Stimulated activated CD4-positive, alpha-beta T cell treated with anti-CD3 and anti-CD28 coated beads, Interleukin-15, amount 100 ng/mL, for 24 hours (primary cell): ENCODE measurements around the gene SHBG.
"Not testable (repeated sequence)": the region's sequence is repeated elsewhere in the genome, so short reads cannot be mapped to it uniquely, and the experiment has no call there.

ENCODE experiments used
- DNase-seq: peaks from one replicate; pipeline ENCODE4 v3.0.0-alpha.2; 2020

SHBG gene

GRCh38 chr17:7613769-7614424 is 16.0 kb upstream of the SHBG start:
- DNase-seq = no peak

GRCh38 chr17:7614425-7615264 is 15.3 kb upstream of the SHBG start, which contains the start of gene FXR2:
TSS of gene FXR2 (minus strand) at chr17:7614897. CDS start at chr17:7614532, 365 bp downstream.
- DNase-seq = peak; percentile 100

- DNase-seq = no peak
Observed at GRCh38 chr17:7615265-7615747, 14.6 kb upstream of the SHBG start.

GRCh38 chr17:7618608-7619007 is 11.3 kb upstream of the SHBG start:
- DNase-seq = no peak

GRCh38 chr17:7620835-7621234 is 9.1 kb upstream of the SHBG start:
- no peak for DNase-seq

- DNase-seq = no peak
Observed at GRCh38 chr17:7623661-7624060, 6.3 kb upstream of the SHBG start.

GRCh38 chr17:7625749-7626148 is 4.2 kb upstream of the SHBG start:
- not testable (repeated sequence) for DNase-seq

- DNase-seq = no peak
Observed at GRCh38 chr17:7626307-7626706, 3.6 kb upstream of the SHBG start.

GRCh38 chr17:7626956-7627249 is 3.0 kb upstream of the SHBG start:
- DNase-seq = no peak

GRCh38 chr17:7627250-7628121 is 2.4 kb upstream of the SHBG start, which contains the start of gene SAT2:
TSS of gene SAT2 (minus strand) at chr17:7627821. CDS start at chr17:7627635, 186 bp downstream.
- DNase-seq = peak; percentile 92

- no peak for DNase-seq
Observed at GRCh38 chr17:7631398-7632380, 1.8 kb downstream of the SHBG start.

- peak; percentile 32 for DNase-seq
Observed at GRCh38 chr17:7632492-7632894, 2.6 kb downstream of the SHBG start.

GRCh38 chr17:7633093-7633492 is 3.2 kb downstream of the SHBG start:
- DNase-seq = no peak

- DNase-seq = peak; percentile 37
Observed at GRCh38 chr17:7634384-7634783, 4.4 kb downstream of the SHBG start.

GRCh38 chr17:7636163-7636562 is 6.2 kb downstream of the SHBG start:
- DNase-seq = no peak

GRCh38 chr17:7640783-7641182 is 10.8 kb downstream of the SHBG start:
- DNase-seq = no peak

GRCh38 chr17:7641635-7642034 is 11.7 kb downstream of the SHBG start:
- DNase-seq = not testable (repeated sequence)

GRCh38 chr17:7644775-7645174 is 14.8 kb downstream of the SHBG start:
- DNase-seq = no peak

- no peak for DNase-seq
Observed at GRCh38 chr17:7646457-7646856, 16.5 kb downstream of the SHBG start.

- DNase-seq = no peak
Observed at GRCh38 chr17:7647018-7647417, 17.1 kb downstream of the SHBG start.

GRCh38 chr17:7650509-7651096 is 20.7 kb downstream of the SHBG start, which contains the start of gene ATP1B2:
TSS of gene ATP1B2 (plus strand) at chr17:7650926. CDS start at chr17:7651519, 593 bp downstream.
- peak; percentile 84 for DNase-seq
